OCI-LY7 (cell line): Measurements from ENCODE around the gene SLC16A10.

ENCODE experiments used
- EZH2phosphoT487 ChIP-seq: fragments of 200-600 bp; sonication (generic); IDR thresholded peaks from 2 replicates; pipeline ENCODE4 v1.6.1; 2018; ENCODE audit warnings: low read depth, borderline replicate concordance, mild to moderate bottlenecking, mixed run types, antibody characterized with exemption, low read length, moderate library complexity, mixed read lengths
- TF ChIP-seq, protein P1 (sequence below): fragments of 200-600 bp; sonication (generic); conservative IDR thresholded peaks from 2 replicates; pipeline ENCODE4 v1.5.1; 2014; ENCODE audit warnings: mild to moderate bottlenecking, antibody characterized with exemption, low read length, moderate library complexity, mixed read lengths

- TF ChIP-seq, protein P1, sequence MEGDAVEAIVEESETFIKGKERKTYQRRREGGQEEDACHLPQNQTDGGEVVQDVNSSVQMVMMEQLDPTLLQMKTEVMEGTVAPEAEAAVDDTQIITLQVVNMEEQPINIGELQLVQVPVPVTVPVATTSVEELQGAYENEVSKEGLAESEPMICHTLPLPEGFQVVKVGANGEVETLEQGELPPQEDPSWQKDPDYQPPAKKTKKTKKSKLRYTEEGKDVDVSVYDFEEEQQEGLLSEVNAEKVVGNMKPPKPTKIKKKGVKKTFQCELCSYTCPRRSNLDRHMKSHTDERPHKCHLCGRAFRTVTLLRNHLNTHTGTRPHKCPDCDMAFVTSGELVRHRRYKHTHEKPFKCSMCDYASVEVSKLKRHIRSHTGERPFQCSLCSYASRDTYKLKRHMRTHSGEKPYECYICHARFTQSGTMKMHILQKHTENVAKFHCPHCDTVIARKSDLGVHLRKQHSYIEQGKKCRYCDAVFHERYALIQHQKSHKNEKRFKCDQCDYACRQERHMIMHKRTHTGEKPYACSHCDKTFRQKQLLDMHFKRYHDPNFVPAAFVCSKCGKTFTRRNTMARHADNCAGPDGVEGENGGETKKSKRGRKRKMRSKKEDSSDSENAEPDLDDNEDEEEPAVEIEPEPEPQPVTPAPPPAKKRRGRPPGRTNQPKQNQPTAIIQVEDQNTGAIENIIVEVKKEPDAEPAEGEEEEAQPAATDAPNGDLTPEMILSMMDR = peak; percentile 92
- TF ChIP-seq EZH2phosphoT487 = no peak
Measured at GRCh38 chr6:111057074-111057752, 30.1 kb upstream of the SLC16A10 start.
